Measurements from ENCODE around the gene SETD5.
"Not testable (repeated sequence)": the region's sequence is repeated elsewhere in the genome, so short reads cannot be mapped to it uniquely, and the experiment has no call there.

Gene SETD5

DNA sequence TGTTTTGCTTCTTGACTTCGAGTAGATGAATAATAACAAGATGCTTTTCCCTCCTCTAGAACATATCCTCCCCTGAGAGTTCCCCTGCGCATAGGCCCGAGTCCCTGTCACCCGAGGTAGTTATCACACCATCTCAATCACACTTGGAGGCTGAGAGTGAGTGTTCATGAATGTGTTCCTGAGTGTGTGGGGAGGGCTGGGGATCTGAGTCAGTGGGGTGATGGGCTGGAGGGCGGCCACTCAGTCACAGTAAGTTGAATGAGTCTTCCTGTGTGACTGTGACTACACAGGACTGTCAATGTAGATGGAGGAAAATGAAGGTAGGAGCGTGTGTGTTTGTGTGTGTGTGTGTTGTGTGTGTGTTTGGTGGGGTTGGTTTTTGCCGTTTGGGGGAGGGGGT, 71.0 kb downstream of the SETD5 start:
- peak; percentile 56 for DNase-seq

DNA sequence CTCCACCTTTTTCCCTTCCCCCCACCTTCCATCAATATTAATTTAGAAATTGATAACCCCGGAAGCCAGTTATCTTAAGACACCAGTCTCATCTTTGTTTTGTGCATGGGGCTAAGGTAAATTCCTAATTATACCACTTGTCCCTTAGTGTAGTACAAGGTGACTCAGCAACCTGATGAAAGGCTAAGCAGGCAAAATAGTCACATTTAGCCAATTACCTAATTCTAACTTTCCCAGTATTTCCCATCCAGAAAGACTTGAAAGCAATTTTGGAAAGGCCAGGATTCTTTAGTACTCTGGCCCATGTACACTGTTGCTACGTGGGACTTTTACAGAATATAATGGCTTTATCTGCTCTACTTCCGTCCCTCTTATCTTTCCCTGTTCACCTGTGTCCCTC, 72.6 kb downstream of the SETD5 start:
- no peak for DNase-seq

DNA sequence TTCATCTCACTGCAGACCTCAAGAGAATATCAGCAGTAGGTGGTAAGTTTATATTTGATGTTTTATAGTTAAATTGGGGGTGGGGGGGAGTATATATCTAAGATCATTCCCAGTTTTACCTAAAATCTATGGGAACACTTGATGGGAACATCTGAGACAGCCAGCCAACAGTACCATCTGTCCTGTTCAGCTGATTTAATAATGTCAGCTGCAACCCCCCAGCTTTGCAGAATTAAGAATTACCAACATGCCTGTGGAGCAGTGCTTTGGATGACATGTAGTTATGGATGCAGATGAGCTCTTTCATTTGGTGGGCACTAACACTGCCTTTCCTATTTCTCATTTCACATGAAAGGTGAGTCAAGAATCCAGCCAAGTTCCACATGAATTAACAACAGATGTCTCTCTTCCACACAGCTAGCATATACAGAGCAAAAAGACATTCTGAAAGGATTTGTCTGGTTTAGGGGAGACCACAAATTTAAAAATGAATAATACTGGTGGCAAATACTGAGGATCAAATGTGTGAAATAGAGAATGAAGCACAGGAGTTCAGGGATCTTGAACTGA, 76.2 kb downstream of the SETD5 start:
- no peak for DNase-seq

DNA sequence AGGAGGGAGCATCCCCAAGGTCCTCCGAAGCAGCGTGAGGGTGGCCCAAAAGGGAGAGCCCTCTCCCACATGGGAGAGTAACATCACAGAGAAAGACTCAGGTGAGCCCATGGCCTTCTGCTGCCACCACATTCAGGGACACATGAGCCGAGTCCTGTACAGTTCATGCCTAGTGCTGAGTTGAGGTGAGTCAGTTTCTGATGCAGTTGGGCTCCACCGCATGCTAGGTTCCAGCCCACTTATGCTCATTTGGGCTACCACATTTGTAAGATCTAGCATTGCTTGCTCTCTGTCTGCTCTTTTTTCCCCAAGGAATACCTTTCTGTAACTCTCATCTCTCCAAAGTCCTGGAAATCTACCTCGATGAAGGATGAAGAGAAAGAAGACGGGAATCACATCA, 77.1 kb downstream of the SETD5 start:
- DNase-seq, result no peak

DNA sequence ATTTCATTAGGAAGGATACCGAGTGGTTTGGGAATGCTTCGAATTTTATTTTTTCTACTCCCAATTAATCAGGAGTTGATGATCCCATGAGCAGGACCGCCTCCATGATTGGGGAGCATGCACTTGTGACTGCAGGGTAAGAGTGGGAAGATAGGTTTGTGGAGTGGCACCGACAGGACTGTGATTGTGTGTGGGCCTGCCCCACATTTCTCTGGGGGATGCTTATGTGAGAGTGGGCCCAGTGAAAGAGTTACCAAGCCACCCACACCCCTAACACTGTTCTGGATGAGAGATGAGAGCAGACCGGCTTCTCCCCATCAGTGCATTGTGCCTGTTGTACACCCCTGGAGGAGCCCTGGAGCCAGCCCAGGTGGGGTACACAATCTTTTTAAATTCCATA, 79.5 kb downstream of the SETD5 start:
- no peak for DNase-seq

DNA sequence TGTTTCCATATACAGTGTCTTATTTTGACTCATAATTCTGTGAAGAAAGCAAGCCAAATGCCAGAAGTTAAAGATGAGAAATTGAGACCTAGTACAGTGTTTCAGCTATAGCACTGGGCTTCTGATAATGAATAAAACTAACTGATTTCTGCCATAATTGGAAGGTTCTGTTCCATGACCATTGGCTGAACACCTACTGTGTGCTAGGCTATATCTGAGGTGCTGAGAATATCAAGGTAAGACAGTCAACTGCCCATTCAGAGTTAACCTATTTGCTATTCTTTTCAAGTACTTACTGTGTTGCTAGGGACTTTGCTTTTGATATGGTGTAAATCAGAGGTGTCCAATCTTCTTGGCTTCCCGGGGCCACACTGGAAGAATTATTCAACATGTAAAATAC, 82.8 kb downstream of the SETD5 start:
- DNase-seq, result no peak

DNA sequence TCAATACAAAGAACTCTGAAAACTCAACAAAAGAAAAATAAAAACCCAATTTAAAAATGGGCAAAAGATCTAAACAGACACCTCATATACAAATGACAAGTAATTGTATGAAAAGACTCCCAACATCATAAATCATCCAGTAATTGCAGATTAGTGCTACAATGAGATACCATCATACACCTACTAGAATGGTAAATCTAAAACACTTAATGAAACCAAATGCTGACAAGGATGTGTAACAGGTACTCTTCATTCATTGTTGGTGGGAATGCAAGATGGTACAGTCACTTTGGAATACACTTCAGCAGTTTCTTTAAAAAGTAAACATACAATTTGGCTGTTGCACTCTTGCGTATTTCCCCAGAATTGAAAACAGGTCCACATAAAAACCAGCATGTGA, 87.8 kb downstream of the SETD5 start:
- DNase-seq, result no peak

DNA sequence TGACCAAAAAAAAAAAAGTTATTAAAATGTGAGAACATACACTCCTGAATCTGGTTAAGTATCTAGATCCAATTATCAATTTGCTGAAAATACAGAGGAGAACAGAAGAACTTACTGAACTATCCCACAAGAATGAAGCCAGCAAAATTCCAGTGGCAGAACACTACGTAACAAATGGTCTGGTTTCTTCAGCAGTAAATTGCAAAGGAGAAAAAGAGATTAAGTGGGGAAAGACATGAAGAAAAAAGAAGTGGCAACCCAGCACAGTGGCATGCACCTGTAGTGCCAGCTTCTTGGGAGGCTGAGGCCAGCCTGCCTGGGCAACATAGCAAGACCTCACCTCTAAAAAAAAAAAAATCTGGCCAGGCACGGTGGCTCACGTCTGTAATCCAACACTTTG, 94.1 kb downstream of the SETD5 start:
- DNase-seq, result no peak

DNA sequence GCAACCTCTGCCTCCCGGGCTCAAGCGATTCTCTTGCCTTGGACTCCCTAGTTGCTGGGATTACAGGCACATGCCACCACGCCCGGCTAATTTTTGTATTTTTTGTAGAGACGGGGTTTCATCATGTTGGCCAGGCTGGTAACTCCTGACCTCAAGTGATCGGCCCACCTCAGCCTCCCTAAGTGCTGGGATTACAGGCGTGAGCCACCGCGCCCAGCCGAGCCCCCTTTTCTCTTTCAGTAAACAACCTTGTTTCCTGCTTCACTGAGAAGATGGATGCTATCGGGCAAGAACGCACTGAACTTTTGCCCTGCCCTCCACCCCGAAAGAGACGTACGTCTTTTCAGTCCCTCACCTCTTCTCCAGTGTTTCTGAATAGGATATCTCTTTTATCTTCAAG, 96.6 kb downstream of the SETD5 start:
- DNase-seq, result not testable (repeated sequence)

DNA sequence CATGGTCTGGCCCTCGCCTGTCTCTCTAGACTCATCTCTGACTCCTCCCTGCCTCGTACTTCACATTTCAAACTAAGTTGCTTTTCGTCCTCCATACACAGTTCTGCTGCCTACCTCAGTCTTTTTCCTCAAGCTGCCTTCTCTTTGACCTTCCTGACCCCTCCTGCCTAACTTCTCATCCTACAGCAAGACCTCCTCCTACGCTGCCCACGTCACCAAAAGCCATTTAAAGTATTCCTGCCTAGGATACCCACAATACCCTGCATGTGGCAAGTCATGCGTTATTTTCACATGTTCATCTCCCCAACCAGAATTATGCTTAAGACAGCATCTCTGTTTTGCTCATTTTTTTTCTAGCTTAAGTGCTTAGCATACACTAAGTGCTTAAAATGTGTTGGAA, 99.5 kb downstream of the SETD5 start:
- no peak for DNase-seq

DNA sequence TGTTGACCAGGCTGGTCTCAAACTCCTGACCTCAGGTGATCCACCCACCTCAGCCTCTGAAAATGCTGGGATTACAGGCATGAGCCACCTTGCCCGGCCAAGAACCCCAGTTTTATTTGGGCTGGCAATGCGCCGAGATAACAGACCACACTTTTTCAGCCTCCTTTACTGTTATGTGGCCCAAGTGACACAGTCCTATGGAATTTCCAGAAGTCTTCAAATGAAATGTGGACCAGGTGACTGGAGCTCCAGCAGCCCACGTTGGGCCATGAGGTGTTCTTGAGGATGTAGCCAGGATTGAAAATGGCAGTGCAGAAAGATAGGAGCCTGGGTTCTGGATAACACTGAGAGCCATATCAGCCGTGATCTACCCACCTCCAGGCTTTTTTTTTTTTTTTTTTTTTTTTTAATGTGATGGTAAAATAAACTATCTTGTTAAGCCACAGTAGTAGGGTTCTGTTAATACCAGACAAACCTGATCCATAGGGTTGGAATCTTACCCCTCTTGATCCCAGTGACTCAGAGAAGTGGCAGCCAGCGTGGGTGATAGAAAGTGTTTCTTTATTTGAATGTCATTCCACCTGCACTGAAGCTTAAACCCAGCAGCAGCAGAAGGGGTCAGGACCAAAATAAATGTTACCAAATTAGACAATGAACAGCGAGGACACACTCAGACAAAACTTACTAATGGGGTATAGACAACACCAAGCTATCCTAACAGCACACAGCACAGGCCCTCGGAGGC, 100.6 kb downstream of the SETD5 start:
- no peak for DNase-seq

DNA sequence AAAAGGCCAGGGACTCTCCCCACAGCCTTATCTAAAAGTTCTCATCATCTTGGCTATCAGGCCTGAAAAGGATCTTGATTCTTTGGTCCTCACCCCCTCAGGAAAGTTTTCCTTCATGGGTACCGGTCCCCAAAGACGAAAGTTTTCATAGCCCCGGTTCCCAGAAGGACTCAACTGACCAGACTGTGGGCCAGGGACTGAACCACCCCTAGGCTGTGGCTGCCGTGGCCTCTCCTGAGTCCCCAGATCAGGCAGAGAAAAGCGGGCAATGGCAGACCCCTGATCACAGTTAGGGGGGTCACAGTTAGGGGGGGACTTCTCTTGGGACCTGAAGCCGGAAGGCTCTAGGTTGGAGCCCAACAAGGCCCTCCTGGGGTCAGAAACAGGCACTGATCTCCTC, 101.4 kb downstream of the SETD5 start:
- no peak for DNase-seq

DNA sequence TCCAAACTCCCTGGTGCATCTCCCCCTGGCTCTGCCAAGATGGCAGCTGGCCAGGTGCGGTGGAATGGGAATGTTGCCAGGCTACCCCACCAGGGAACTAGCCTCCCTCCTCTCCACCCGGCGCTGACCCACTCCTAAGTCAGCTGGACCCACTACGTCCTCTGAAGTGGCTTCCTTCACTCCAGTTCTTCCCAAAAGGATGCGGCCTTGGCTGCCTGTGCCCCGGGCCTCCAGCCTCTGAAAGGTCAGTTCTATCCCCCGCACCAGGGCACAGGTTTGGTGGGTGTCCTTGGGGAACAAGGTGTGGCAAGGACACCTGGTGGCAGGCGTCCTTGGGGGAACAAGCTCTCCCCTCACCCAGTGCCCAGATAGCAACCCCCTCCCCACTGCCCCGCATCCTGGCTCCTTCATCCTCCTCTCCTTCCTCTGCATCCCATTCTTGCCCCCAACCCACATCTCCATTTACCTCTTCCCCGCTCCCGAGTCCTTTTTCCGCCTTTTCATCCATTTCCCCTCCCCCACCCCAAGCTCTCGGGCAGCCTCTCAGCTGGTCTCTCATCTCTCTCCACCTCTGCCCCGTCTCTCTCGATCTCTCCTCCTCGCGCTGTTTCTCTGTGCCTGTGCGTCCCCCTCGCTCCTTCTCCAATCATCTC, 102.2 kb downstream of the SETD5 start:
- DNase-seq, result no peak

DNA sequence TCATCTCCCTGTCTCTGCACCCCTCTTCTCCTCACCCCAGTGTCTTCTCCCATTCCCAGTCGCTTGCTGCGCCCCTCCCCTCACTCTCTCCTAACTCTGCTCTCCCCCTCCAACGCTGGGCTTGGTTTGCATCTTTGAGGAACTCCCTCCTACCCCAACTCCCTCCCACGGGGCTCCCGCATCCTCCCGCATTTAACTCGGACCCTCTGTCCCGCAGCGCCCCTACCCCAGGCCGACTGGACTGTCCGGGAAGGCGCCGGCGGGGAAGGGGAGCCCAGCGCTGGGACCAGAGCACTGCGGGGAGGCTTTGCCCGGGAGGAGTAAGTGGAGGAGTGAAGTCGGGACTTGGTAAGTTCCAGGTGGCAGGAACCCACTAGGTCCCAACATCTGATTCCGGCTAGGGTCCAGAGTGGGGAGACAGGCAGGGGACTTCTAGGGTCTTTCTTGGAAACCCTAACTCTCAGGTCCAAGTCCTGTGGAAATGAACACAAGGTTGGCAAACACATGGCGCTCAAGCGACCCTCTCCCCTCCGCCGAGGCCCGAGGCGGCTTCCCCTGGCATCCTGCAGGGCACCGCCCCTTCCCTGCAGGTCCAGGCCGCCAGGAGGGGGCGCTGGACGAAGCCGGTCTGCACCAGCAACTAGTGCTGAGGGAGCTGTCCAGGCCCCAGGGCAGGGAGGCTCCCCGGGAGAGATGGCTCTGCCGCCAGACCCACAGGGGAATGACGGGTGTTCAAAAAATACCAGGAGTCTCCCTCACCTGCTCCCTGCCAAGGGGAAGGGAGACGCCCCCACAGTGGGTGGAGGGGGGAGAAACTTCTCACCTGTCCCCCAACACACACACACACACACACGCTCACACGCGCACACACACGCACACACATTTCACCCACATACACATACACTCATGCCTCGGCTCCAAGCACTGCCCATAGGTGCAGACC, 103.0 kb downstream of the SETD5 start:
- DNase-seq, result peak; percentile 76

DNA sequence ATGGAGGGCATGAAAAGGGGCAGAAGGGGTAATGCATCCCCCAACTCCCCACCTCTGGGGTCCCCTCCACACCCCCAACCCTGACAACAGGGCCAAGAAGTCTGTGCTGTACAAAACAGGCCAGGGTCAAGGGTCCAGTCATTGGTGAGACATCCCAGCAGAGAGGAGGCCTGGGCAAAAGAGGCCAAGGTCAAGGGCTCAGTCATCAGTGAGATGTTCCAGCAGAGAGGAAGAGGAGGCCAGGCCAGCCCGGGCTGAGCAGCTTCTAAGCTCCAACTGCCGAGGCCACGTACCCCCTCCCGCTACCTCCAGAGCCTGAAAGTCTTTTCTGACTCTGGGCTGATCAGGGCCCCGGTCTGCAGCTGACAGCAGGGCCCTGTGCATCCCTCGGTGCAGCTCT, 103.8 kb downstream of the SETD5 start:
- no peak for DNase-seq

DNA sequence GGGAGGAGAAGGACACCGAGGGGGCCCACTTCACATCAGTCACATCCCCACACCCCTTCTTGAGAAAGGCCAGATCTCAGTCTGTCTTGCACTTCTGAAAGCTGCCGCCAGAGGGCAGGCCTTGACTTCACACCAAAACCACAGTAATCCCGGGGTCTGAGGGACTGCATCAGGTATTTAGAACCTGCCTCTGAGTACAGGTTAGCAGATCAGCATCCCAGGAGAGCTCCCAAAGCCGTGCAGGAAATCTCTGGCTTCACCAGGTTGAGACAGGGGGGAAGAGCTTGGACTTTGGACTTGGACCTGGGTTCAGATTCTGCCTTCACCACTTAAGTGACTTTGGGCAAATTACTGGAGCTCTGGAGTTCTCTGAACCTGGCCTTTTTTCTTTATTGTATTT, 105.9 kb downstream of the SETD5 start:
- DNase-seq, result peak; percentile 66

DNA sequence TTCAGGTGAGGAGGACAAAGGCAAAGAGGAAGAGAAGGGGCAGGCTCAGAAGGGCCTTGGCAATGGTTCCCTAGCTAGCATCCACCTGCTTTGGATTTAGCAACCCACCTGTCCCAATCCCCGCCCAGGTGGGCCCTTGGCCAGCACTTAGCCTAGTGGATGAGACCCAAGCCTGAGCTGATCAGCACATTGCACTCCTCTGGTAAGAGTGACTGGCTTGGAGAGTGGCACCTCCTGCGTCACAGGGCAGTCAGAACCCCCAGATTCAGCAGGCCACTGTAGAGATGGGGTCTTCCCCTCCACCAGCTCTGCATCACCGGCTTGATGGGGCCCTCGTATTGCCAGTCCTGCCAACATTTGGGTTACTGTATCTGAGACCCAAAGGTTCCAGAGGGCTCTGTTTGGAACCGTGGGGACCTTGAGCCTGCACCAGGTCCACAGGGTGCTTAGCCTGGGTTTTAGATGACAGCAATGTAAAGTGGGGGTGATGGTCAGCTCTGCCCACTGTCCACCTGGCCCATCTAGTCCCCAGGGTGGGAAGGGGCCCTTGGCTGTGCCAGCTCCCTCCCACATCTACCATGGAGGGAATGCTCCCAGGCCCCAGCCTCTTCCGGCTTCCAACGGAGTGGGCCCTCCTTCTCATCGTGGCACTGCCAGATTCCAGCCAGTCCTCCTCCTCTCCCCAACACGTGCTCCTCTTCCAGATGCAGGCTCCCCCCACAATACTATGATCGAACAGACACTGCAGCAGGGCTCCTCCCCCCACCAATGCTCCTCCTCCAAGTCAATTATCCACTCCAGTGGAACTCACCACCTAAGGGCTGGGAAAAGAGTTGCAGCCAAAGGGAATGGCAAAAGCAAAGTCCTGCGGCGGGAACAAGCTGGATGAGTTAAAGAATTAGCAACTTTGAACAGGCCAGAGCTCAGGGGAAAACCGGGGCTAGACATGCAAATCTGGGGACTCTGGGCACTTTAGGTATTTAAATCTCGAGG, 110.5 kb downstream of the SETD5 start:
- no peak for DNase-seq

DNA sequence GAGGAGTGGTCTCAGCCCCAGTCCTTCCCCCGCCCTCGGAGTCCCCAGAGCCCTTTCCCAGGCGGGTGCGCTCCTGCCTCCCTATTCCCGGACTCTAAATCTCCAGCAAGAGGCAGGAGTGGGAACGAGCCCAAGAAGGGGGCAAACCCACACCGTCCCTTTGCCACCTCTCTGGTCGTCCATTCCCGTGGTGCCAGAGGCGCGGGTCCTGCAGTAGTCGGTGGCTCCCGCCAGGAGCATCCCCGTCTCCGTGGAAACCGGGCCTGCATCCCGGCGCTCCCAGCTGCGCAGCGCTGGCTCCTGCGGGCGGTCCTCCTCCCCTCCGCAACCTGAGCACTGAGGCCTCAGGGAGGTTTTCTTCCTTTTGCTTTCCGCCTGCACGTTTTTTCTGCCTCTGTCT, 111.4 kb downstream of the SETD5 start:
- no peak for DNase-seq

DNA sequence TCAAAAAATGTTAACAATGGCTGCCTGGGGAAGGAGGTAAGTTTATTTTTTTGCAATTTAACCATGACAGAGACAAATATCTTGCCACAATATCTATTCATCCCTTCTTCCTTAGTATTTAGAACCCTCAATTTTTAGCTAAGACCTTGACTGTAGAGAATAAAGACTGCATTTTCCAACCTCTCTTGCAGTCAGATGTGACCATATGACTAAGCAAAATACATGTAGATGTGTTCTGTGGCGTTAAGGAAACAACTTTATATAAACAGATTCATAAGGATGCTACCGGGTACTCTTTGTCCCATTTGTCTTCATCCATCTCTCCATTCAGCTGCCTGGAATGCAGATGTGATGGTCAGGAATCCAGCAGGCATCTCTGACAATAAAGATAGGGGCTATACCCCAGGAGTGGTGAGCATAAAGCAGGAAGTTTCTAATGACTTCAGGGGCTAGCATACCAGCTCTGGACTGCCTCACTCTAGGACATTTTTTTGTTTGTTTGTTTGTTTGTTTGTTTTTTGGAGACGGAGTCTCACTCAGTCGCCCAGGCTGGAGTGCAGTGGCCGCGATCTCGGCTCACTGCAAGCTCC, 115.1 kb downstream of the SETD5 start:
- no peak for DNase-seq

DNA sequence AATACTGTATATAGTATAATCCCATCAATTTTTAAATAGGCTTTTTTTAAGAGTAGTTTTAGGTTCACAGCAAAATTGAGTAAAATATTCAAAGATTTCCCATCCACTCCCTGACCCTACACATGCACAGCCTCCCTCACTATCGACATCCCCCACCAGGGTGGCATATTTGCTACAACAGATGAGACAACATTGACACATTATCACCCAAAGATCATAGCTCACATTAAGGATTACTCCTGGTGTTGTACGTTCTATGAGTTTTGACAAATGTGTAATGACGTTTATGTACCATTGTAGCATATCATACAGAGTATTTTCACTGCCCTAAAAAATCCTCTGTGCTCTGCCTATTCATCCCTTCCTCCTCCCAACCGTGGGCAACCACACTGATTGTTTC, 116.9 kb downstream of the SETD5 start:
- no peak for DNase-seq

DNA sequence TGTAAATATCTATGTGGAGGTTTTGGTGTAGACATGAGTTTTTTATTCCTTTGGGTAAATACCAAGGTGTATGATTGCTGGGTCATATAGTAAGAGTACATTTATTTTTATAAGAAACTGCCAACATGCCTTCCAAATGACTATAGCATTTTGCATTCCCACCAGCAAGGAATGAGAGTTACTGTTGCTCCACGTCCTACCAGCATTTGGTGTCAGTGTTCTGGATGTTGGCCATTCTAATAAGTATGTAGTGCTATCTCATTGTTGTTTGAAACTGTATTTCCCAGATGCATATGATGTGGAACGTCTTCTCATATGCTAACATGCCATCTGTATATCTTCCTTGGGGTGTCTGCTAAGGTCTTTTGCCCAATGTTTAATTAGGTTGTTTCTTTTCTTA, 117.5 kb downstream of the SETD5 start:
- no peak for DNase-seq

DNA sequence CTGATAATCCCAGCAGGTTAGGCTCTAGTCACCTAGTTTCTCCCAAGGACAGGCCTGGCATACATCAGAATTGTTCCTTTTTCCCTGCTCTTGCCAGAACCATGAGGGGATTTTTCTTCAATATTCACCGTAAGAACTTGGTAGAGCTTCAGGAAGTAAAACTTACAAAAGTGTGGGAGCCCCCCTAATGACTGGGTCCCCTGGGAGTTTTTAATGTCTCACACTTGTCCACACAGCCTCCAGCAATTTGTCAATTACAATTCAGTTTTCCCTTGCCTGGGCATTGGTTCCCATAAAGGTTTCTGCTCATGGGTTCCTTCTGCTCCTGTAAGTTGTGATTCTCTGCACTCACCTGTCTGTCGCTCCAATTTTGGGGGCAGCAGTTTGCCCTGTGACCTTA, 127.7 kb downstream of the SETD5 start:
- no peak for DNase-seq
